Measurements from ENCODE around the gene SH2D3C.
A peak's percentile ranks its signal among the peaks of the same experiment; 100 is the strongest.

The SH2D3C gene

DNA sequence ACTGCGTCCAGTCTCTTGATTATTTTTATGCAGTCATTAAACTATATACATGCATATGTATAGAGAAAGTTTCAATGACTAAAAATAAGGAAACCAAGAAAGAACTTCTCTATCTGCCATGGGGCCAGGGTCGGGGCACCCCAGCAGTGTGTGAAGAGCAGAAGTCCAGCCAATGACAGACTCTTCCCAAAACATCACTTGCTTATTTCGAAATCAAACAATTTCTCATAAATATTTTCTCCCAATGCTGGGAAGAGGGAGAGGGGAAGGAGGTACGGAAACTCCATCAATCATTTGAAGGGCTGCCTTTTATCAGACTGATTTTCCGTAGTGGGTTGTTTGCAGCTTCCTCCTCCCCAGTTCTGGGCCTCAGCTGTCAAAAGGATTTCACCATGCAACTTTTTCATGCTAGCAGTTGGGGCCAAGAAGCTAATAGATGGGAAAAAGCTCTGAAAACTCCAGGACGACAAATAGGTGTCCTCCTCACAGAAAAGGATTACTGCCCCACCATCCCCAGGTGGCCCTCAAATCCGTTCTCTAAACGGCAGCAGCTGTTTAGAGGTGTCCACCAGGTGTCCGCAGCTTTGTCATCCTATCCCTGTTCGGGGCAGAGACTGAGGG lies 23.6 kb upstream of the SH2D3C start:
- in situ Hi-C loops (cut with HindIII; ENCODE audit: low pct_unique_long_range_greater_than_20kb, low sequenced_read_pairs), result no loop called here
- no peak for DNase-seq (ENCODE audit: low read depth in 1 of 2, low spot score in 1 of 2)
- no peak for TF ChIP-seq JUND (IDR thresholded peaks at IDR 0.05; ENCODE audit: low read depth)

DNA sequence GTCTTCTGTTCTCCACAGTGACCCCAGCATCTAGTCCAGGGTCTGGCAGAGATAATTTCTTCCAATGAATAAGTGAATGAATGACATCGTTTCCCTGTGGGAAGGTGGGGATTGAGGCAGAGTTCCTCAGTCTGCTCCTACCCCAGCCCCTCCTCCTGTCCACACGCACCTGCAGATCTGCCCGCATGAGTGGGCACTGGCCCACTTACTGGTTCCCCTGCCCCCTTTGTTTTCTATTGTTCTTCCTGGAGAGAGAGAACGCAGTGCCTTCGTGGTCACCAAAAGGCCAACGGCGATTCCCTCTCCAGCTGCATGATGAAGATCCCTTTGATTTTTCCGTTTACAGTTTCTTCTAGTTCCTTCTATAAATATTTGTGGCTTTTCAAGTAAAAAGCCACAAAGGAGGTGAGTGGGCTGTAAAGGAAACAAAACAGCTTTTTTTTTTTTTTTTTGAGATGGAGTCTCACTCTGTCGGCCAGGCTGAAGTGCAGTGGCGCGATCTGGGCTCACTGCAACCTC lies 18.4 kb upstream of the SH2D3C start:
- TF ChIP-seq JUND (IDR thresholded peaks at IDR 0.05; ENCODE audit: low read depth), result no peak
- no peak for DNase-seq (ENCODE audit: low read depth in 1 of 2, low spot score in 1 of 2)
- in situ Hi-C loops (cut with HindIII; ENCODE audit: low pct_unique_long_range_greater_than_20kb, low sequenced_read_pairs), result no loop called here

DNA sequence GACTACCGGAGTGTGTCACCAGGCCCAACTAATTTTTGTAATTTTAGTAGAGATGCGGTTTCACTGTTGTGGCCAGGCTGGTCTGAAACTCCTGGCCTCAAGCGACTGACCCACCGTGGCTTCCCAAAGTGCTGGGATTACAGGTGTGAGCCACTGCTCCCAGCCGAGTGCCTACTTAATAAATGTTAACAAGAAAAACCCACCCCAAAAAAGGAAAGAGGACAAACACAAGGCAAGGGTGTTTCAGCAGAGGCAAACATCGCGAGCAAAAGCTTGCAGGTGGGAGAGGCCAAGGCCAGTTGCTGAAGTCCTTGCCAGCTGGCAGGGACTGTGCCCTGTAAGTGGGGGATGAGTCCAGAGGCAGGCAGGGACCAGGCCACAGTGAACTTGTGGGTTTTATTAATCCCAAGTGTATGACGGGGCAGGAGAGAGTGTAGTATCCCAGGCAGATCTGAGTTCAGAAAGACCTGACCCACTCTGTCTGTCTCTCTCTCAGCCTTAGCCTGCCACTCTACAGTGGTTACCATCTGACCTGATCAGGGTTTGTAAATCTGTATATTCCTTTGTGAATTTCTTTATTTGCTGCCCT lies 17.9 kb upstream of the SH2D3C start:
- in situ Hi-C loops (cut with HindIII; ENCODE audit: low pct_unique_long_range_greater_than_20kb, low sequenced_read_pairs), result no loop called here
- peak in 1 of 2 experiments; percentile 47 for DNase-seq (ENCODE audit: low read depth in 1 of 2, low spot score in 1 of 2)
- no peak for TF ChIP-seq JUND (IDR thresholded peaks at IDR 0.05; ENCODE audit: low read depth)

DNA sequence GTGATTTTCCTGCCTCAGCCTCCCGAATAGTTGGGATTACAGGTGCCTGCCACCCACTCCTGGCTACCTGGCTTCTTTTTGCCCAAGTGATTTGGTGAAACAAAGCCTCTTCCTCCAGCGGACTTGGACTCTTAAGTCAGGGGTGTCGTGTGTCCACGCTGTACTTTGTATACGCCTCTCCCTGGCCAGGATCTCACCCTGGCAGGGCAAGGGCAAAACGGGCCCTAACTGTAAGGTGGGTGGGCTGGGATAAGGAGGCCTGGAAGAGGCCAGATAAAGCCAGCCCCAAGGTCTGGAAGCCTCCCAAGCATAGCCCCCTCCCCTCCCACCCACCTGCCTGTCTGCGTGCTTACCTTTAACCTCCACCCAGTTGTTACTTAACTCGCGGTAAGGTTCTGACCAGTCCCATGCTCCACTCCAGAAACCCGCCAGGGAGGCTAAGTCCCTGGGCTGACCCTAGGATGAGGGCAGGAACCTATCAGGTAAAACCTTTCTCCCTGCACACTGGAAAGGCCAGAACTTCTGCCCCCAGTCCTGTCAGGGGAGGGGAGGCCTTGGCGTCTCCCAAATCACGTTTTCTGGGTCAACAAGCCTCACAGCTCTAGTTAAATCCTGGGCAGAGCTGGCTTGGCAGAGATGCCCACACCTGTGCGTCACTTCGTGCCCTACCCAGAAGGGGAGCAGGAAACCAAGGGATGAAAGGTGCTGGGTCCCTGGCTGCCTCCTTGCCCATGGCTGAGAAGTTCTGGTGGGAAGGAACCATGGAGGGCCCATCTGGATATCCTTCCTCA lies 15.7 kb upstream of the SH2D3C start:
- no peak for TF ChIP-seq JUND (IDR thresholded peaks at IDR 0.05; ENCODE audit: low read depth)
- DNase-seq (ENCODE audit: low read depth in 1 of 2, low spot score in 1 of 2), result no peak
- in situ Hi-C loops (cut with HindIII; ENCODE audit: low pct_unique_long_range_greater_than_20kb, low sequenced_read_pairs), result no loop called here

DNA sequence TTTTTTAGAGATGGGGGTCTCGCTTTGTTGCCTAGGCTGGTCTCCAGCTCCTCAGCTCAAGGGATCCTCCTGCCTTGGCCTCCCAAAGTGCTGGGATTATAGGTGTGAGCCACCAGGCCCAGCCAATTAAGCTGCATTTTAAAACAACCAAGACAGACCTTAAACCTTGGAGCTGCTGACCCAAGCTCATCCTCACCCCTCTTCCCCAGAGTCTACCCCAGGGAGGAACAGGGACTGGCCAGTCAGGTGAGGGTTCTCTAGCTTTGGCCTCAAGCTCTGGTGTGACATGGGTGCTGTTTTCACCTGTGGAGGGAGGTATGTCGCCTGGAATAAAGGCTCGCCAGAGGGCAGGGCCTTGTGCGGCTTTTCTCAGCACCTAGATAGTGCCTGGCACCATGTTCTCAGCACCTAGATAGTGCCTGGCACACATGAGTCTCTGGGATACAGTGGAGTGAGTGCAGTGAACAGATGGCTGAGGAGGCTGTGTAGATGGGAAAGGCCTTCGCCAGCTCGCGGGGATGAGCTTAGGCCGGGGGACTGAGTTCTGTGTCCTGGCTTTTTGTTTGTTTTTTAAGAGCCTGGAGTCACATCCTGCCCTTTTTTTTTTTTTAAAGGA lies 14.7 kb upstream of the SH2D3C start:
- TF ChIP-seq JUND (IDR thresholded peaks at IDR 0.05; ENCODE audit: low read depth), result no peak

DNA sequence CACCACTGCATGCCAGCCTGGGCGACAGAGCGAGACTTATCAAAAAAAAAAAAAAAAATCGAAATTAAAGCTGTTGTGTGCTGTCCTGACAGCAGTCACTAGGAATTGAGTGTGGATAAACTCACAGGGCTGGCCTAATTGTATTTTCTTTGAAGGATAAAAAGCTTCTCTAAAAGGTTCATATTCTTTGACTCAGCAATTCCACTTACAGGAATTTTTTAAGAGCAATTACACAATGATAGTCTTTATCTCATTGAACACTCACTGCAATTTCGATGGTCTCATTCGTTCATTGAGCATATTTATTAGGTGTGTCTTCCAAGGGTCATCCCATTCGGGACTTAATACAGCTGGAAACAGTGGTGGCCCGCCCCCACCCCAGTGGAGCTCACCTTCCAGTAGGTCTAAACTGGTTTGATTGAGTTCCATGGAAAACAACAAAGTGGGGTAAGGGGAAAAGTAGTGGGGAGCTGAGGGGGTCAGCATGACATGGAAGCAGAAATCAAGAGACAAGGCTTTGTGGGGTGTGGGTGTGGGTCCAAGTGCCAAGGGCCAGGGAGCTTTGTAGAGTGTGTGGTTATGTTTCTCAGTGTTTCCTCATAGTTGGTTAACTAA lies 14.1 kb upstream of the SH2D3C start:
- no peak for TF ChIP-seq JUND (IDR thresholded peaks at IDR 0.05; ENCODE audit: low read depth)
- in situ Hi-C loops (cut with HindIII; ENCODE audit: low pct_unique_long_range_greater_than_20kb, low sequenced_read_pairs), result no loop called here
- no peak for DNase-seq (ENCODE audit: low read depth in 1 of 2, low spot score in 1 of 2)

More for the DNA sequence above, 14.7 kb upstream of the SH2D3C start:
- no peak for DNase-seq (ENCODE audit: low read depth in 1 of 2, low spot score in 1 of 2)
- in situ Hi-C loops (cut with HindIII; ENCODE audit: low pct_unique_long_range_greater_than_20kb, low sequenced_read_pairs), result no loop called here

DNA sequence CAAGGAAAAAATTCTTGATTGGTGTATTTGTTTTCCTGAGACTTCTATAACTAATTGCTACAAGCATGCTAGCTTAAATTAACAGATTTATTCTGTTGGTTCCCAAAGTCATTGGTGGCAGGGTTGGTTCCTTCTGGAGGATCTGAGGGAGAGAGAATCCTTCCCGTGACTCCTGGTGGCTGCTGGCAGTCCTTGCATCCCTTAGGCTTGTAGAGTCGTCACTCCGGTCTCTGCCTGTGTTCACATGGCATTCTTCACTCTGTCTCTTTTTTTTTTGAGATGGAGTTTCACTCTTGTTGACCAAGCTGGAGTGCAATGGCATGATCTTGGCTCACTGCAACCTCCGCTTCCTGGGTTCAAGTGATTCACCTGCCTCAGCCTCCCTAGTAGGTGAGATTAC lies 12.6 kb upstream of the SH2D3C start:
- no peak for TF ChIP-seq JUND (IDR thresholded peaks at IDR 0.05; ENCODE audit: low read depth)
- in situ Hi-C loops (cut with HindIII; ENCODE audit: low pct_unique_long_range_greater_than_20kb, low sequenced_read_pairs), result no loop called here
- no peak for DNase-seq (ENCODE audit: low read depth in 1 of 2, low spot score in 1 of 2)

DNA sequence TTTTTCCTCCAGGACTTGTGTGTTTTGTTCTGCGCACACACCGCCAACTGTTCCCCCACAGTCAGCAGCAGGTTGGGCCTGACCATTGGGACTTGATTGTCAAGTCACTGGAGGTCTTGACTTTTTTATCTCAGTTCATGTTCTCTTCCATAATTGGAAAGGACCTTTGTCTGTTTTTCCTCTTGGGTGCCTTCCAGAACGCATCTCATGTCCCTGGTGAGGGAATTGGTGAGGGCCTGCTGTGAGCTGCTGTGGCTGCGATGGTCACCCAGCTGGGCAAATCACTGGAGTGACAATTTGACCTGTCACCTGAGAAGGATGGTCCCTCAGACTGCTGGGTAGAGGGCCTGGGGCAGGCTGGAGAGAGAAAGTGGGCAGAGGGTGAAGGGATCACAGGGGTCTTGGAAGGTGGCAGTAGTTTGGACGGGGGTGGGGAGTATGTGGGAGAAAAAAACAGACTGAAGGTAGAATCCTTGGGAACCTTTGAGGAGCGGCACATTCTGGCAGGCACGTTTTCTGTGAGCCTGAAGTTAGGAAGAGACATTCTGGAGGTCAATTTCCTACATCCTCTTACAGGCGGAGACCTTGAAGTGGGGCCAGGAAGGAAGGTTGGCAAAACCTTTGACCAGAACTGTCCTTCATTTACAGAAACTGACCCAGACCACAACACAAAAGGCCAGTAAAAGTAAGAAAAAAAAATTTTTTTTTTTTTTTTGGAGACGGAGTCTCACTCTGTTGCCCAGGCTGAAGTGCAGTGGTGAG lies 11.8 kb upstream of the SH2D3C start:
- in situ Hi-C loops (cut with HindIII; ENCODE audit: low pct_unique_long_range_greater_than_20kb, low sequenced_read_pairs), result no loop called here
- no peak for DNase-seq (ENCODE audit: low read depth in 1 of 2, low spot score in 1 of 2)
- no peak for TF ChIP-seq JUND (IDR thresholded peaks at IDR 0.05; ENCODE audit: low read depth)

DNA sequence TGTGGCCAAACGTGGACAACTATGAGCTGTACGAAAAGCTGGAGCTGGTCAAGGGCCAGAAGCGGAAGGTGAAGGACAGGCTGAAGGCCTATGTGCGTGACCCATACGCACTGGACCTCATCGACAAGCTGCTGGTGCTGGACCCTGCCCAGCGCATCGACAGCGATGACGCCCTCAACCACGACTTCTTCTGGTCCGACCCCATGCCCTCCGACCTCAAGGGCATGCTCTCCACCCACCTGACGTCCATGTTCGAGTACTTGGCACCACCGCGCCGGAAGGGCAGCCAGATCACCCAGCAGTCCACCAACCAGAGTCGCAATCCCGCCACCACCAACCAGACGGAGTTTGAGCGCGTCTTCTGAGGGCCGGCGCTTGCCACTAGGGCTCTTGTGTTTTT lies 10.7 kb upstream of the SH2D3C start:
- TF ChIP-seq JUND (IDR thresholded peaks at IDR 0.05; ENCODE audit: low read depth), result no peak
- in situ Hi-C loops (cut with HindIII; ENCODE audit: low pct_unique_long_range_greater_than_20kb, low sequenced_read_pairs), result no loop called here

DNA sequence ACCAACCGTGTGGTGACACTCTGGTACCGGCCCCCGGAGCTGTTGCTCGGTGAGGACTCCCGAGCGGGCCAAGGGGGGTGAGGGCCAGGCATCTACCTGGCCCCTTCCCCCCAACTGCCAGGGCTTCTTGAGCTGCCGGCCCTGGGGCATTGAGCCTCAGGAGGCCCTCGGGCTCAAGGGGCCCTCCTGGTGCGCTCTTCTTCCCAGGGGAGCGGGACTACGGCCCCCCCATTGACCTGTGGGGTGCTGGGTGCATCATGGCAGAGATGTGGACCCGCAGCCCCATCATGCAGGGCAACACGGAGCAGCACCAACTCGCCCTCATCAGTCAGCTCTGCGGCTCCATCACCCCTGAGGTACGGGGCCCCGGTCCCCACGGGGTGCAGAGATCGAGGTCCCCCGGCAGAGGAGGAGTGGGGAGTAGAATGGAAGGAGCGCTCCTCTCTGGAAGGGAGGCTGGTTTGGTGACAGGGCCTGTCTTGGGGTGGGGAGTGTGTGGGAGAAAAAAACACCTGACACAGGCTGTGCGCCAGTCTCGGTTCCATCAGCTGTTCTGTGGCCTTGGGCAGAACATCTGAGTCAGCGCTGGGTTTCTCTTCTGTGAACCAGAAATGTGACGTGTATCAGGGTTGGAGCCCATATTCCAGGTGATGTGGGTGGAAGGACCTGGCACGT lies 10.0 kb upstream of the SH2D3C start:
- in situ Hi-C loops (cut with HindIII; ENCODE audit: low pct_unique_long_range_greater_than_20kb, low sequenced_read_pairs), result no loop called here

More for the DNA sequence above, 10.7 kb upstream of the SH2D3C start:
- no peak for DNase-seq (ENCODE audit: low read depth in 1 of 2, low spot score in 1 of 2)

DNA sequence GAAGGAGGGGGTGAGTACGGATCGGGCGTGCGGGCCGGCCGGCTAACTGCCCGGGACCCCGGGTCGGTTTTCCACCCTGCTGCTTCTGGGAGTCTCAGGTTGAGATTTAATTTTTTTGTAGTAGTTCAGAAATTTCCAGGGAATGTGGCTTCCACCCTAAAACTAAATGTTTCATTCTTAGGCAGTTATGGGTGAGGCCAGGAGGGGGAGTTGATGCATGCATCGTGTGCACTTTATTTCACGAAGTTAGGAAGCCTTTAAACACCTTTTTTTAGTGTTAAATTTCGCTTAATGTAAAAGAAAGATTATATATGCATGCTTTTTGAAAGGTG lies 8.3 kb upstream of the SH2D3C start:
- no peak for TF ChIP-seq JUND (IDR thresholded peaks at IDR 0.05; ENCODE audit: low read depth)
- peak in 1 of 2 experiments; percentile 38 for DNase-seq (ENCODE audit: low read depth in 1 of 2, low spot score in 1 of 2)
- in situ Hi-C loops (cut with HindIII; ENCODE audit: low pct_unique_long_range_greater_than_20kb, low sequenced_read_pairs), result no loop called here

More for the DNA sequence above, 10.0 kb upstream of the SH2D3C start:
- no peak for DNase-seq (ENCODE audit: low read depth in 1 of 2, low spot score in 1 of 2)
- TF ChIP-seq JUND (IDR thresholded peaks at IDR 0.05; ENCODE audit: low read depth), result no peak

Measured in T47D (cell line).